ENCODE measurements around the gene UBR7. TPM values are rescaled to one million over a fixed set of nuclear protein-coding genes. Genes with fewer than 3 reads are reported as not detected.

Gene UBR7
- total RNA-seq, 1 experiment from 2014 or later = 59.6 TPM

- no peak for DNase-seq (ENCODE audit: low read depth)
Observed at GRCh38 chr14:93249128-93249831, 42.2 kb downstream of the UBR7 start.

DNA sequence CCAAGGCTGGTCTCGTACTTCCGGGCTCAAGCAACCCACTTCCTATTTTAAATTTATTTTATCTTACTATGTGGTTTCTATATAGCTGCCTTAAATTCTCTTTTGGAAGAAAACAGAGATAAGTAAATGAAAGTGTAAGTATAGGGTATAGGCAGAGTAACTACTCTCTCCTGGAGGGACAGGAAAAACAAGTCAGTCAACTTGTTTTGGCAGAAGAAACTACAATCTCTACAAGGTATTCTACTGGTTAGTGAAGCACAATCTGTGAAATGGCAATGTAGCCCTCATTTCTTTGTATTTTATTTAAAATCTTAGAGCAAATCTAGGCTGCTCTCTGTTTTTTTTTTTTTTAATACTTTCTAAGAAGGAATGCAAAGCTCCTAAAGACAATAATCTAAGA lies 55.4 kb downstream of the UBR7 start:
- DNase-seq (ENCODE audit: low read depth) = no peak

- no peak for DNase-seq (ENCODE audit: low read depth)
Observed at GRCh38 chr14:93263416-93263815, 56.4 kb downstream of the UBR7 start.

- no peak for DNase-seq (ENCODE audit: low read depth)
Observed at GRCh38 chr14:93266127-93266526, 59.1 kb downstream of the UBR7 start.

GRCh38 chr14:93267149-93267711 lies 60.2 kb downstream of the UBR7 start:
- no peak for DNase-seq (ENCODE audit: low read depth)

DNA sequence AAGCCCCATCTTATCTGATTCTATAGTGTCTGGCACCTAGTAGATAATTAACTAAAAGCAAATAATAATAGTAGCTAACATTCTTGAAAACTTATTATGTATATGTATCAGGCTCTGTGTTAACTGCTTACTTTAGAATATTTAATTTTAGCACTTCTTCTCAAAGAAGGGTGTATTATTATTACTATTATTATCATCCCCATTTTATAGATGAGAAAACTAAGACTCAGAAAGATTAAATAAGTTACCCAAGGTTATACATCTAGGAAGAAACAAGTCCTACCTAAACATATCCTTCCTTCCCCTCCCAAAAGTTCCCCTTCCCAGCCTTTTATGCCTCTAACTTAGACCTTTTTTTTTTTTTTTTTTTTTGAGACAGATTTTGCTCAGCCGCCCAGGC lies 61.4 kb downstream of the UBR7 start:
- DNase-seq (ENCODE audit: low read depth) = no peak

DNA sequence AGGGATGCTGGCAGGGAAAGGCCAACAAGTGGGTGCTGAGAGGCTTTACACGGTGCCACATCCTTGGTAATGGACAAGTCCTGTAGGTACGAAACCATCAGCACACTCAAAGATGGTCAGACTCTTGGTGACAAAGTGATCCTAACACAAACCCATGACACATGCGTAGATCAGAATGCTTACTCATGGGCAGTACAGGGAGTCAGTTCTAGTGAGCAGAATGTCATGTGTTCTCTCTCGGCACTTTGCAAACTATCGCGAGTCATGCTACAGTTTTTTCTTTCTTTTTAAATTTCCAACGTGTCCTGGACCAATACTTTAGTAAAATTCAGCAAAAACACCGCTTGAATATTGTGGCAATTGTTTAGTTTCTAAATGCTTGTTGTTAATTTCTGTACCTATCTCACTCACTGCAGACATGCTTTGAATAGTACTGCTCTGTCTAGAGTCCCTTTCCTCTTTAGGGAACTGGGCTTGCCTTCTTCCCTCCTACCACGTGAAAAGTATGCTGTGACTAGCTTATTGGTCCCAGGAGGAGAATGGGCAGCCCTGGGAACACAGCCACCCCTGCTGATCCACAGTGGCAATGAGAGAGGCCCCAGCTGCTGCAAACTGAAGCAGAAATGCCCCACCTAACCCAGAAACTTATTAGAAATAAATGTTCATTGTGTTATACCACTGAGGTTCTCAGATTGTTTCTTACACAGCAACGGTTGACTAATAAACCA lies 62.4 kb downstream of the UBR7 start:
- DNase-seq (ENCODE audit: low read depth) = peak; percentile 57

- DNase-seq (ENCODE audit: low read depth) = no peak
Observed at GRCh38 chr14:93271111-93271510, 64.1 kb downstream of the UBR7 start.

DNA sequence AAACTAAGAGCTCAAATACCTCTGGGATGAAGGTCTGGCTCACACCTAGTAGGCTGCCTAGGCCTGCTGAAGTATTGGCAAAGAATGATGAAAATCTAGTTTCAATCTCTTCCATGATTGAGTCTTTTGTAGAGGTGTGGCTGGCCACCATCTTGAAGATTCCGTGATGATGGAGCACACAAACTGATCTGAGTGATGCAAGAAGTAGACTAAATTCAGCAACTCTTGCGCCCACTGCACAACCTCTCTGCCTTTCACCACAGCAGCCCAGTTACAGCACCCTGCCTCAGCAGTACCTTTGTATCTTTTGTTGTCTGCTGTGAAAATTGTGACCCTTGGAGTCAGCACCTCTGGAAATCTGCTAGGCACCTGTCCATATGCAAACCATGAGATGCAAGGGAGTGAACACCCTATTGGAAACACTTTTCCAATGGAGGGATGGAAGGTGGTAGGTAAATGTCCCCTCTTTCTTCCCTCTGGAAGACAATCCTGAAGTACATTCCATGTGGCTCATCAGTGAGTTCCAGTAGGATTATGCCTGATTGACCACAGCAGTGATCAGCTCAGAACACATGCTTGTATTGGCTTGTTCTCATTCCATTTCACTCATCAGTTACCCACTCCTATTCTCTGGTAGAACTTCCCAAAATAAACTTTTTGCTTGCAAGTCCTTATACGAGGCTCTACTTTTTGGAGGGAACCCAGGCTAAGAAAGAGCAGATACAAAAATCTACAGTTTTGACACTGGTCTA lies 67.2 kb downstream of the UBR7 start:
- DNase-seq (ENCODE audit: low read depth) = no peak

DNA sequence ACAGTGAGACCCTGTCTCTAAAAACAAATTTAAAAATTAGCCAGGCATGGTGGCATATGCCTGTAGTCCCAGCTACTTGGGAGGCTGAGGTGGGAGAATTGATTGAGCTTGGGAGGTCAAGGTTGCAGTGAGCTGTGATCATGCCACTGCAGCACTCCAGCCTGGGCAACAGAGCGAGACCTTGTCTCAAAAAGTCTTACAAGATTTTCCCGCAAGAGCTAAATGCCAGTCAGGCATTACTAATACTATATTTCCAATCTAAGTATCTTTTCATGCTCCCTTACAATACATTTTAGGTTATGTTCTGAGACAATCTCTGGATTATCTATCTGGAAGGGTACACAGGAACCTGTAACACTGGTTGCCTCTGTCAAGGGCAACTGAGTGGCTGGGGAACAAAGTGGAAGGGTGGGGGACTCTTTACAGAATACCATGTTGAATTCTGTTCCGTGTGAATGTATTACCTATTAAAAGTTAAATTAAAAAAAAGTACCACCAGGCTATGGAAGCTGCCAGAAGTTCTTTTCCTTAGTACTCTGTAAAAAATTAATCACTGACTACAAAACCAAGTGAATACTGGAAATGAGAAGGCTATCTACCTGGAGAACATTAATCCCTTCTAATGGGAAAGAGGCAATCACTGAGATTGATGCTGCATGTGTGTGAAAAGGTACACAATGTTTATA lies 69.1 kb downstream of the UBR7 start:
- DNase-seq (ENCODE audit: low read depth) = no peak

Other genes with a start within 250 kb of the UBR7 start
- 7.7 and 14.0 TPM in 2 replicates for gene ITPK1, start 91.3 kb upstream of the UBR7 start, total RNA-seq (2014; rRNA removed; shearing (Covaris generic))
- gene MOAP1, start 22.4 kb upstream of the UBR7 start, total RNA-seq (2014; rRNA removed; shearing (Covaris generic)) = 6.5 and 9.3 TPM in 2 replicates
- 10.2 and 15.4 TPM in 2 replicates for gene LYSET, start 21.9 kb upstream of the UBR7 start, total RNA-seq (2014; rRNA removed; shearing (Covaris generic))
- gene GON7, start 191 bp upstream of the UBR7 start, total RNA-seq (2014; rRNA removed; shearing (Covaris generic)) = 35.4 and 49.2 TPM in 2 replicates
- gene BTBD7, start 125.8 kb downstream of the UBR7 start, total RNA-seq (2014; rRNA removed; shearing (Covaris generic)) = 9.5 and 11.3 TPM in 2 replicates
- not detected in 2 replicates for gene COX8C, start 139.9 kb downstream of the UBR7 start, total RNA-seq (2014; rRNA removed; shearing (Covaris generic))
- gene UNC79, start 223.7 kb downstream of the UBR7 start, total RNA-seq (2014; rRNA removed; shearing (Covaris generic)) = under 0.01 TPM in 1 of 2 replicates, not detected in the other

Measured in RPMI7951 (cell line).